ENCODE results near the gene EML5.

EML5 gene

DNA sequence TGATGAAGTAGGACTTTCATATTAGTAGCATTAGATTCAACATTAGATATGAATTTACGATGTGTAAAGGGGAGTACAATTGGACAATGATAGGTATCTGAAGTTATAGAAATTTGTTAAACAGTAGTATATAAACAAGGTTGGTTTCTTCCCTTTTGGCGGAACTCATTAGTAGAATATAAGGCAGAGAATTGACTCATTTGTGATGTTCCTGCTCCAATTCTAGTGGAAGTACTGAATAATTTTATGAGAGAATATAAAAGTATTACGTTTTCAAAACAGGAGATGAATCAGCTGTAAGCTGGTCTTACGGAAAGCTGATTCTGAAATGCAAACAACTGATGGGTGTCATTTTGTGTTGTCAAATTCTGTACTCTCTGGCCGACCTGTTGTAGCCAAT, 216.5 kb downstream of the EML5 start:
- H3K36me3 ChIP-seq (ENCODE audit: insufficient read depth, insufficient read length, low read length), result peaks cover 92% of the 10 kb centered on the region
- H3K9ac ChIP-seq (ENCODE audit: insufficient read length, low read depth), result no peak overlapping the region
- no peaks in the 10 kb centered on the region for H3K9me3 ChIP-seq (ENCODE audit: insufficient read depth, low read length)
- no peaks in the 10 kb centered on the region for H3K4me1 ChIP-seq (ENCODE audit: insufficient read depth, insufficient read length)
- H3K27me3 ChIP-seq (ENCODE audit: insufficient read depth, insufficient read length), result no peaks in the 10 kb centered on the region
- no peak overlapping the region for H3K4me3 ChIP-seq (ENCODE audit: insufficient read length, low read depth)
- no peak for DNase-seq (ENCODE audit: low read depth, low spot score)
- TF ChIP-seq ZNF274 (IDR thresholded peaks at IDR 0.05; ENCODE audit: low read depth, low read length), result no peak
- TF ChIP-seq YY1 (IDR thresholded peaks at IDR 0.05; ENCODE audit: insufficient read depth, insufficient read length), result no peak
- no peak for TF ChIP-seq SUZ12 (IDR thresholded peaks at IDR 0.05; ENCODE audit: extremely low read depth, insufficient read depth, insufficient read length)

- TF ChIP-seq YY1 (IDR thresholded peaks at IDR 0.05; ENCODE audit: insufficient read depth, insufficient read length) (no peak), ZNF274 (IDR thresholded peaks at IDR 0.05; ENCODE audit: low read depth, low read length) (no peak), SUZ12 (IDR thresholded peaks at IDR 0.05; ENCODE audit: extremely low read depth, insufficient read depth, insufficient read length) (no peak)
- Histone ChIP-seq H3K27me3 (ENCODE audit: insufficient read depth, insufficient read length) (no peaks in the 10 kb centered on the region), H3K36me3 (ENCODE audit: insufficient read depth, insufficient read length, low read length) (peaks cover 86% of the 10 kb centered on the region), H3K9me3 (ENCODE audit: insufficient read depth, low read length) (no peaks in the 10 kb centered on the region), H3K4me3 (ENCODE audit: insufficient read length, low read depth) (no peak overlapping the region), H3K9ac (ENCODE audit: insufficient read length, low read depth) (no peak overlapping the region), H3K4me1 (ENCODE audit: insufficient read depth, insufficient read length) (no peaks in the 10 kb centered on the region)
- DNase-seq (ENCODE audit: low read depth, low spot score), result no peak
Measured at GRCh38 chr14:88572117-88572516, 220.6 kb downstream of the EML5 start.

DNA sequence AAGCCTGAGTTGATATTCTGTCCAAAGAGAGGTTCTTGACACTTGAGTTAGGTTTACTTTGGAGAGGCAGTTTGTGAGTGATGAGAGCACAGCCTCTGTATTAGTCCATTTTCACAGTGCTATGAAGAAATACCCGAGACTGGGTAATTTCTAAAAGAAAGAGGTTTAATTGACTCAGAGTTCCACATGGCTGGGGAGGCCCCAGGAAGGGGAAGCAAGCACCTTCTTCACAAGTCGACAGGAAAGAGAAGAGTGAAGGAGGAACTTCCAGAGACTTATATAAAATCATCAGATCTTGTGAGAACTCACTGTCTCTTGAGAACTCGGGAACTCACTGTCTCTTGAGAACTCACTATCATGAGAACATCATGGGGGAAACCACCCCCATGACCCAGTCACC, 224.6 kb downstream of the EML5 start:
- Histone ChIP-seq H3K36me3 (ENCODE audit: insufficient read depth, insufficient read length, low read length) (peaks cover 61% of the 10 kb centered on the region), H3K27me3 (ENCODE audit: insufficient read depth, insufficient read length) (no peaks in the 10 kb centered on the region), H3K4me1 (ENCODE audit: insufficient read depth, insufficient read length) (no peaks in the 10 kb centered on the region), H3K9me3 (ENCODE audit: insufficient read depth, low read length) (no peaks in the 10 kb centered on the region), H3K9ac (ENCODE audit: insufficient read length, low read depth) (no peak overlapping the region), H3K4me3 (ENCODE audit: insufficient read length, low read depth) (no peak overlapping the region)
- TF ChIP-seq SUZ12 (IDR thresholded peaks at IDR 0.05; ENCODE audit: extremely low read depth, insufficient read depth, insufficient read length) (no peak), YY1 (IDR thresholded peaks at IDR 0.05; ENCODE audit: insufficient read depth, insufficient read length) (no peak), ZNF274 (IDR thresholded peaks at IDR 0.05; ENCODE audit: low read depth, low read length) (no peak)
- DNase-seq (ENCODE audit: low read depth, low spot score), result no peak

DNA sequence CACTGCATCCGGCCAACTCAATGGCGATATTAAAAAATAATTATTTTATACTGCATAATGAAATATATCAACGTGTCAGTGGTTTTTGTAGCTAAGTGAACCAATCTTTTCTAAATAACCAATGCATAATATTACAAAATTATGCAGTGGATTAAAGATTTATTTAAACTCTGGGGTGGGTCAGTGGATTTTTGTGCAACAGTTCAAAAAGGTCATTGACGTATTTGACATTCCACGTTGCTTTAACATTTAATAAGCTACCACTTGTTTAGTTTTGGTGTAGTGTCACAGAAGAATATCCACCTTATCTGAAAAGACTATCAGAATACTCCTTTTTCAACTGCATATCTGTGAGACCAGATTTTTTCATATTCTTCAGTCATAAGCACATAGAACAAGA, 227.3 kb downstream of the EML5 start:
- Histone ChIP-seq H3K36me3 (ENCODE audit: insufficient read depth, insufficient read length, low read length) (peaks cover 40% of the 10 kb centered on the region), H3K27me3 (ENCODE audit: insufficient read depth, insufficient read length) (no peaks in the 10 kb centered on the region), H3K9me3 (ENCODE audit: insufficient read depth, low read length) (no peaks in the 10 kb centered on the region), H3K4me3 (ENCODE audit: insufficient read length, low read depth) (no peak overlapping the region), H3K4me1 (ENCODE audit: insufficient read depth, insufficient read length) (peaks cover 2% of the 10 kb centered on the region), H3K9ac (ENCODE audit: insufficient read length, low read depth) (no peak overlapping the region)
- DNase-seq (ENCODE audit: low read depth, low spot score), result no peak
- no peak for TF ChIP-seq ZNF274 (IDR thresholded peaks at IDR 0.05; ENCODE audit: low read depth, low read length)
- TF ChIP-seq YY1 (IDR thresholded peaks at IDR 0.05; ENCODE audit: insufficient read depth, insufficient read length), result no peak
- TF ChIP-seq SUZ12 (IDR thresholded peaks at IDR 0.05; ENCODE audit: extremely low read depth, insufficient read depth, insufficient read length), result no peak

DNA sequence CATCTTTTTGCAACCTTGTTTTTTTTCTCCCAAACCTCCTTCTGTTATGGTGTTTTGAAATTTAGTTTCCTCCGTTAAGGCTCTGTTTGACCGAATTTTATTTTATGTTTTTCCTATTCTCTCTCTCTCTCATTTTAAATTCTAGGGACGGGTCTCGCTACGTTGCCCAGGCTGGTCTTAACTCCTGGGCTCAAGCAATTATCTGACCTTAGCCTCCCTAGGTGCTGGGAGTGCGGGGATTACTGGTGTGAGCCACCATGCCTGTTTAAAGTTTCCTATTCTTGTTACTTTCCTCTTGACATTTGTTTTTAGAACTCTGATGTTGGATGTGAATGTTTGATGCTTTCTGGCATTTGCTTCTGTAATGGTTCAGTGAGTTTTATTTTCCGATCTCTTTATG, 228.9 kb downstream of the EML5 start:
- peak overlapping the region; percentile 95 for H3K9ac ChIP-seq (ENCODE audit: insufficient read length, low read depth)
- TF ChIP-seq ZNF274 (IDR thresholded peaks at IDR 0.05; ENCODE audit: low read depth, low read length), result no peak
- no peak for TF ChIP-seq YY1 (IDR thresholded peaks at IDR 0.05; ENCODE audit: insufficient read depth, insufficient read length)
- no peak for TF ChIP-seq SUZ12 (IDR thresholded peaks at IDR 0.05; ENCODE audit: extremely low read depth, insufficient read depth, insufficient read length)
- H3K36me3 ChIP-seq (ENCODE audit: insufficient read depth, insufficient read length, low read length), result peaks cover 24% of the 10 kb centered on the region
- H3K4me3 ChIP-seq (ENCODE audit: insufficient read length, low read depth), result peak overlapping the region; percentile 88
- H3K27me3 ChIP-seq (ENCODE audit: insufficient read depth, insufficient read length), result no peaks in the 10 kb centered on the region
- no peak for DNase-seq (ENCODE audit: low read depth, low spot score)
- no peaks in the 10 kb centered on the region for H3K9me3 ChIP-seq (ENCODE audit: insufficient read depth, low read length)
- H3K4me1 ChIP-seq (ENCODE audit: insufficient read depth, insufficient read length), result peaks cover 2% of the 10 kb centered on the region

DNA sequence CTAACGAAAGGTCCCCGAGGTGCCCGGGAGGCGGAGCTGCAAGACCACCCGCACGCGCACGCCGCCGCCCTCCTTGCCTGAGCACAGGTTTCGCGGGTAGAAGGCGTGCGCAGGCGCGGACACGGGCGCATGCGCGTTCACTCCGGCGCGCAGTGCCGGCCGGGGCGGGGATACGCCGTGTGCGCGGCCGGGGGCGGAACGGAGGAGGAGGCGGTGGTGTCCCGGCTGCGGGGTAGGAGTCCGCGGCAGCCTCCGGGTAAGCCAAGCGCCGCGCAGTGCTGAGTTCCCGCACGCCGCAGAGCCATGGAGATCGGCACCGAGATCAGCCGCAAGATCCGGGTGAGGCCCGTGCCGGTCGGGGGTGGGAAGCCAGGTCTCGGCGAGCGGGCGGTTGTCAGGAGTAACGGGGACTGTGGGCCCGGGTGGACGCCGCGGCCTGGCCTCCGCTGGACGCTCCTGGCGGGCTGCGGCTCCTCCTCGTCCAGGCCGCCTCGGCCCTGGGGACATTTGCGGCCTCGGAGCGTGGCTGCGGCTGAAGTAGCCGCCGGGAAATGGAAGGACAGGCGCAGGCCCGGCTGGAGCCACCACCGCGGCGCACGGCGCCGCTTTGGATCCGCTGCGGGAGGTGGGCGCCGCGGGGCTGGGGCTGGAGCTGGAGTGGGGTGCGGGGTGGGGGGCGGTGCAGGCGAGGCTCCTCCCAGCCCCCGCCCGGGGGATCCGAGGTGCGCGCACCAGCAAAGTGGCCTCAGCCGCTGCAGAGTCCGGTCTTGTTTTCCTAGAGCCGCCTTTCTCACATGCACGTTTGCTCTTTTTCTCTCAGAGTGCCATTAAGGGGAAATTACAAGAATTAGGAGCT, 229.7 kb downstream of the EML5 start, which contains the start of gene ZC3H14:
ZC3H14 (plus strand) TSS at position 207 of the 856 bp plus-strand sequence; CDS start at position 304, 97 bp downstream.
- H3K27me3 ChIP-seq (ENCODE audit: insufficient read depth, insufficient read length), result no peaks in the 10 kb centered on the region
- peak within 1 kb of the TSS; percentile 88 for H3K4me3 ChIP-seq (ENCODE audit: insufficient read length, low read depth)
- peaks cover 16% of the 10 kb centered on the region for H3K36me3 ChIP-seq (ENCODE audit: insufficient read depth, insufficient read length, low read length)
- TF ChIP-seq ZNF274 (IDR thresholded peaks at IDR 0.05; ENCODE audit: low read depth, low read length), result no peak
- TF ChIP-seq YY1 (IDR thresholded peaks at IDR 0.05; ENCODE audit: insufficient read depth, insufficient read length), result no peak
- TF ChIP-seq SUZ12 (IDR thresholded peaks at IDR 0.05; ENCODE audit: extremely low read depth, insufficient read depth, insufficient read length), result no peak
- peak within 1 kb of the TSS; percentile 95 for H3K9ac ChIP-seq (ENCODE audit: insufficient read length, low read depth)
- DNase-seq (ENCODE audit: low read depth, low spot score), result peak; percentile 75
- peaks cover 2% of the 10 kb centered on the region for H3K4me1 ChIP-seq (ENCODE audit: insufficient read depth, insufficient read length)
- H3K9me3 ChIP-seq (ENCODE audit: insufficient read depth, low read length), result no peaks in the 10 kb centered on the region

GRCh38 chr14:88562532-88562830, 230.3 kb downstream of the EML5 start:
- no peak for DNase-seq (ENCODE audit: low read depth, low spot score)
- no peaks in the 10 kb centered on the region for H3K27me3 ChIP-seq (ENCODE audit: insufficient read depth, insufficient read length)
- peaks cover 11% of the 10 kb centered on the region for H3K36me3 ChIP-seq (ENCODE audit: insufficient read depth, insufficient read length, low read length)
- peaks cover 2% of the 10 kb centered on the region for H3K4me1 ChIP-seq (ENCODE audit: insufficient read depth, insufficient read length)
- peak overlapping the region; percentile 88 for H3K4me3 ChIP-seq (ENCODE audit: insufficient read length, low read depth)
- H3K9ac ChIP-seq (ENCODE audit: insufficient read length, low read depth), result peak overlapping the region; percentile 95
- no peaks in the 10 kb centered on the region for H3K9me3 ChIP-seq (ENCODE audit: insufficient read depth, low read length)
- no peak for TF ChIP-seq SUZ12 (IDR thresholded peaks at IDR 0.05; ENCODE audit: extremely low read depth, insufficient read depth, insufficient read length)
- TF ChIP-seq YY1 (IDR thresholded peaks at IDR 0.05; ENCODE audit: insufficient read depth, insufficient read length), result no peak
- TF ChIP-seq ZNF274 (IDR thresholded peaks at IDR 0.05; ENCODE audit: low read depth, low read length), result no peak
